ENCODE results near the gene ADAP2.

DNA sequence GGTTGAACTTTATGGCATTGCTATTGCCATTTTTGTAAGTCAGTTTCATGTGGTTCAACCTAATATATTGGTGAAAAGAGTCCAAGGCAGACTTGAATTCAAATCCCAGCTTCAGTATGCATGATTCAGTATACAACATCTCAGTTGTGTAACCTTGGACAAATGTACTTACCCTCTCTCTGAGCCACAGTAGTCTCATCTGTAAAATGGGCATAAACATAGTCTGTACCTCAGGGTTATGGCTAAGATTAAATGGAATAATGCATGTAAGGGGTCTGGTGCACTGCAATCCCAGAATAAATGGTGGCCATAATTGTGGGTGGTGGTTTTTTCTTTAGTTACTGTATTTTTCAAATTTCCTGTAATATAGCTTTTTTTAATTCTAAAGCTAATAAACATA, 4.7 kb upstream of the ADAP2 start:
- TF ChIP-seq EZH2phosphoT487 (IDR thresholded peaks at IDR 0.05; ENCODE audit: insufficient read depth, low read depth), result no peak
- no peak for TF ChIP-seq EZH2 (IDR thresholded peaks at IDR 0.05; ENCODE audit: insufficient read depth, poor library complexity, severe bottlenecking)
